ENCODE results near the gene ZDHHC3.

ZDHHC3 gene

DNA sequence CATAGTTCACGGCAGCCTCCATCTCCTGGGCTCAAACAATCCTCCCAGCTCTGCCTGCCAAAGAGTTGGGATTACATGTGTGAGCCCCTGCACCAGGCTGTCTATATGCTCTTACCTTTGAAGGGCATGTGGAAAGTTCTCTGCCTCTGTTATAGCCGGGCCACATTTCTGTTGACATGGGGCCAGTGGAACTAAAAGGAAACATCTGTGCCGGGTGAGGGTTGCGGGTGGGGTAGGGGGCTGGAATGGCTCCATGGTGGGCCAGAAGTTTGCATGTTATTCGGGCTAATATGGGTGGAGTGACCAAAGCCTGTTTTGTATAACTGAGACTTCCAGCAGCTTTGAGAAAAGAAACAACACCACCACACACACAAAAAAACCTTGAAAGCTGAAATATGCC lies 41.8 kb upstream of the ZDHHC3 start:
- H3K36me3 ChIP-seq = peaks cover 11% of the 10 kb centered on the region
- TF ChIP-seq, protein P1, sequence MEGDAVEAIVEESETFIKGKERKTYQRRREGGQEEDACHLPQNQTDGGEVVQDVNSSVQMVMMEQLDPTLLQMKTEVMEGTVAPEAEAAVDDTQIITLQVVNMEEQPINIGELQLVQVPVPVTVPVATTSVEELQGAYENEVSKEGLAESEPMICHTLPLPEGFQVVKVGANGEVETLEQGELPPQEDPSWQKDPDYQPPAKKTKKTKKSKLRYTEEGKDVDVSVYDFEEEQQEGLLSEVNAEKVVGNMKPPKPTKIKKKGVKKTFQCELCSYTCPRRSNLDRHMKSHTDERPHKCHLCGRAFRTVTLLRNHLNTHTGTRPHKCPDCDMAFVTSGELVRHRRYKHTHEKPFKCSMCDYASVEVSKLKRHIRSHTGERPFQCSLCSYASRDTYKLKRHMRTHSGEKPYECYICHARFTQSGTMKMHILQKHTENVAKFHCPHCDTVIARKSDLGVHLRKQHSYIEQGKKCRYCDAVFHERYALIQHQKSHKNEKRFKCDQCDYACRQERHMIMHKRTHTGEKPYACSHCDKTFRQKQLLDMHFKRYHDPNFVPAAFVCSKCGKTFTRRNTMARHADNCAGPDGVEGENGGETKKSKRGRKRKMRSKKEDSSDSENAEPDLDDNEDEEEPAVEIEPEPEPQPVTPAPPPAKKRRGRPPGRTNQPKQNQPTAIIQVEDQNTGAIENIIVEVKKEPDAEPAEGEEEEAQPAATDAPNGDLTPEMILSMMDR (IDR thresholded peaks at IDR 0.05) = no peak
- H3K27ac ChIP-seq = no peak overlapping the region
- no peaks in the 10 kb centered on the region for H3K9me3 ChIP-seq
- H3K27me3 ChIP-seq = no peaks in the 10 kb centered on the region
- H3K4me1 ChIP-seq (ENCODE audit: control insufficient read depth in 1 of 2, insufficient read depth in 1 of 2, low read depth in 1 of 2, low read length in 1 of 2) = no peaks in the 10 kb centered on the region
- no peak overlapping the region for H3K4me3 ChIP-seq (ENCODE audit: low read depth in 1 of 2, low read length in 1 of 2)

GRCh38 chr3:45016916-45017315 lies 40.9 kb upstream of the ZDHHC3 start:
- peaks cover 16% of the 10 kb centered on the region for H3K36me3 ChIP-seq
- TF ChIP-seq, protein P1 (IDR thresholded peaks at IDR 0.05) = no peak
- no peak overlapping the region for H3K4me3 ChIP-seq (ENCODE audit: low read depth in 1 of 2, low read length in 1 of 2)
- peaks cover 0 to 4% of the 10 kb centered on the region in 2 experiments for H3K4me1 ChIP-seq (ENCODE audit: control insufficient read depth in 1 of 2, insufficient read depth in 1 of 2, low read depth in 1 of 2, low read length in 1 of 2)
- H3K27me3 ChIP-seq = no peaks in the 10 kb centered on the region
- no peaks in the 10 kb centered on the region for H3K9me3 ChIP-seq
- no peak overlapping the region for H3K27ac ChIP-seq

- Histone ChIP-seq H3K36me3 (peaks cover 25% of the 10 kb centered on the region), H3K9me3 (no peaks in the 10 kb centered on the region), H3K4me3 (ENCODE audit: low read depth in 1 of 2, low read length in 1 of 2) (no peak overlapping the region), H3K27me3 (no peaks in the 10 kb centered on the region), H3K27ac (no peak overlapping the region), H3K4me1 (ENCODE audit: control insufficient read depth in 1 of 2, insufficient read depth in 1 of 2, low read depth in 1 of 2, low read length in 1 of 2) (peaks cover 0 to 7% of the 10 kb centered on the region in 2 experiments)
- TF ChIP-seq, protein P1 (IDR thresholded peaks at IDR 0.05) = no peak
Observed at GRCh38 chr3:45012577-45012976, 36.6 kb upstream of the ZDHHC3 start.

- peaks cover 30% of the 10 kb centered on the region for H3K36me3 ChIP-seq
- TF ChIP-seq, protein P1 (IDR thresholded peaks at IDR 0.05) = no peak
- H3K27me3 ChIP-seq = no peaks in the 10 kb centered on the region
- H3K27ac ChIP-seq = no peak overlapping the region
- H3K4me3 ChIP-seq (ENCODE audit: low read depth in 1 of 2, low read length in 1 of 2) = no peak overlapping the region
- no peaks in the 10 kb centered on the region for H3K9me3 ChIP-seq
- peaks cover 0 to 7% of the 10 kb centered on the region in 2 experiments for H3K4me1 ChIP-seq (ENCODE audit: control insufficient read depth in 1 of 2, insufficient read depth in 1 of 2, low read depth in 1 of 2, low read length in 1 of 2)
Observed at GRCh38 chr3:45011756-45012508, 36.0 kb upstream of the ZDHHC3 start.

DNA sequence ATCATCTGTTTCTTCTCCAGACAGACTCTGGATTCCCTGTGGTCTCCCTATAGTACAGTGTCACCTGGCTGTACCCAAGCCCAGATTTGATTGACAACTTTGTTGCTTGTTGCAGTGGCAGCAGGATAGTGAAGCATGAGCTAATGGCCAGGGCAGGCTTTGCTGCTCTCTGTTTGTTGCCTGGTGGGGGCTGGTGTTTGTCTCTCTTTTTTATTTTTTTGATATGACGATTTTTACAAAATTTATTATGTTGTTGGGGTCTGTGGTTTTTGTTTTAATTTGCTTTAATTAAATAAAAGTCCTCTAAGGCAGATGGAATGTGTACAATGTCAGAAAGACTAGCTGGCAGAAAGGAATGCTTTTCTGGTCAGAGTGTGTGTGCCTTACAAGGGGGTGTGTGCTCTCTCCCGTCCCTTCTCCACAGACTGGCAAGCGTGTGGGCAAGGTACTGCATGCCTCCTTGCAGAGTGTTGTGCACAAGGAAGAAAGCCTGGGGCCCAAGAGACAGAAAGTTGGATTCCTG lies 34.9 kb upstream of the ZDHHC3 start:
- Histone ChIP-seq H3K4me3 (ENCODE audit: low read depth in 1 of 2, low read length in 1 of 2) (no peak overlapping the region), H3K27ac (no peak overlapping the region)

More for the DNA sequence above, 34.9 kb upstream of the ZDHHC3 start:
- no peaks in the 10 kb centered on the region for H3K27me3 ChIP-seq
- H3K36me3 ChIP-seq = peaks cover 30% of the 10 kb centered on the region
- no peaks in the 10 kb centered on the region for H3K9me3 ChIP-seq
- H3K4me1 ChIP-seq (ENCODE audit: control insufficient read depth in 1 of 2, insufficient read depth in 1 of 2, low read depth in 1 of 2, low read length in 1 of 2) = peaks cover 0 to 7% of the 10 kb centered on the region in 2 experiments
- TF ChIP-seq, protein P1 (IDR thresholded peaks at IDR 0.05) = no peak
